Right atrium auricular region (tissue), 2 donors: Measurements from ENCODE around the gene TGFA. TPM values are rescaled to one million over a fixed set of nuclear protein-coding genes. Genes with fewer than 3 reads are reported as not detected.
A peak's percentile ranks its signal among the peaks of the same experiment; 100 is the strongest.

Experiments used
- DNase-seq: peaks from one replicate; pipeline ENCODE4 v3.0.0-alpha.2; 2019; ENCODE audit warnings: low spot score
- H3K27ac ChIP-seq, 2 donors: fragments of 200-600 bp; sonication (generic); 1 replicate in 1 of 2; 2 replicates in 1 of 2; pipeline ENCODE4 v1.5.1; 2016 to 2019
- H3K27me3 ChIP-seq, 2 donors: fragments of 200-600 bp; sonication (generic); one replicate each; pipeline versions ENCODE4 v1.5.1 to v1.6.0; 2017 to 2019
- H3K36me3 ChIP-seq: fragments of 200-600 bp; sonication (generic); one replicate; pipeline ENCODE4 v1.5.1; 2016
- H3K4me1 ChIP-seq, 2 donors: fragments of 200-600 bp; sonication (generic); one replicate each; pipeline versions ENCODE4 v1.5.1 to v1.6.0; 2017 to 2019
- H3K4me3 ChIP-seq, 2 donors: fragments of 200-600 bp; sonication (generic); 1 replicate in 1 of 2; 2 replicates in 1 of 2; pipeline ENCODE4 v1.5.1; 2017 to 2019; ENCODE audit warnings: mild to moderate bottlenecking in 1 of 2, moderate library complexity in 1 of 2
- H3K9me3 ChIP-seq, 2 donors: fragments of 200-600 bp; sonication (generic); one replicate each; pipeline ENCODE4 v1.5.1; 2019
- total RNA-seq, 2 donors: library from RNA; depleted of rRNA; stranded (reverse); fragments of >200 nt; gene quantifications; one replicate each; pipeline ENCODE4 v1.1.0, GENCODE V29; 2016
- TF ChIP-seq, protein P1 (sequence below), 2 donors: fragments of 200-600 bp; sonication (generic); IDR thresholded peaks; one replicate each; pipeline ENCODE4 v1.5.1; 2019; ENCODE audit warnings: antibody characterized with exemption in 2 of 2

Gene TGFA
- total RNA-seq, 2 donors from 2014 or later, result 0.24 to 1.7 TPM

- Histone ChIP-seq H3K27ac (no peak overlapping the region), H3K36me3 (no peaks in the 10 kb centered on the region), H3K4me1 (no peaks in the 10 kb centered on the region), H3K9me3 (no peaks in the 10 kb centered on the region), H3K27me3 (no peaks in the 10 kb centered on the region), H3K4me3 (no peak overlapping the region)
- DNase-seq, result peak; percentile 26
- TF ChIP-seq, protein P1, sequence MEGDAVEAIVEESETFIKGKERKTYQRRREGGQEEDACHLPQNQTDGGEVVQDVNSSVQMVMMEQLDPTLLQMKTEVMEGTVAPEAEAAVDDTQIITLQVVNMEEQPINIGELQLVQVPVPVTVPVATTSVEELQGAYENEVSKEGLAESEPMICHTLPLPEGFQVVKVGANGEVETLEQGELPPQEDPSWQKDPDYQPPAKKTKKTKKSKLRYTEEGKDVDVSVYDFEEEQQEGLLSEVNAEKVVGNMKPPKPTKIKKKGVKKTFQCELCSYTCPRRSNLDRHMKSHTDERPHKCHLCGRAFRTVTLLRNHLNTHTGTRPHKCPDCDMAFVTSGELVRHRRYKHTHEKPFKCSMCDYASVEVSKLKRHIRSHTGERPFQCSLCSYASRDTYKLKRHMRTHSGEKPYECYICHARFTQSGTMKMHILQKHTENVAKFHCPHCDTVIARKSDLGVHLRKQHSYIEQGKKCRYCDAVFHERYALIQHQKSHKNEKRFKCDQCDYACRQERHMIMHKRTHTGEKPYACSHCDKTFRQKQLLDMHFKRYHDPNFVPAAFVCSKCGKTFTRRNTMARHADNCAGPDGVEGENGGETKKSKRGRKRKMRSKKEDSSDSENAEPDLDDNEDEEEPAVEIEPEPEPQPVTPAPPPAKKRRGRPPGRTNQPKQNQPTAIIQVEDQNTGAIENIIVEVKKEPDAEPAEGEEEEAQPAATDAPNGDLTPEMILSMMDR (IDR thresholded peaks at IDR 0.05), result no peak
These were observed 113.0 kb downstream of the TGFA start for GRCh38 chr2:70440621-70441020.

GRCh38 chr2:70435138-70435537, 118.5 kb downstream of the TGFA start:
- TF ChIP-seq, protein P1 (IDR thresholded peaks at IDR 0.05), result no peak
- Histone ChIP-seq H3K27me3 (no peaks in the 10 kb centered on the region), H3K4me1 (no peaks in the 10 kb centered on the region), H3K36me3 (no peaks in the 10 kb centered on the region), H3K4me3 (no peak overlapping the region), H3K9me3 (no peaks in the 10 kb centered on the region), H3K27ac (no peak overlapping the region)
- DNase-seq, result no peak

GRCh38 chr2:70433315-70433714, 120.3 kb downstream of the TGFA start:
- DNase-seq, result no peak
- H3K9me3 ChIP-seq, result no peaks in the 10 kb centered on the region
- no peak overlapping the region for H3K27ac ChIP-seq
- TF ChIP-seq, protein P1 (IDR thresholded peaks at IDR 0.05), result no peak
- no peaks in the 10 kb centered on the region for H3K36me3 ChIP-seq
- no peaks in the 10 kb centered on the region for H3K27me3 ChIP-seq
- no peaks in the 10 kb centered on the region for H3K4me1 ChIP-seq
- no peak overlapping the region for H3K4me3 ChIP-seq

DNA sequence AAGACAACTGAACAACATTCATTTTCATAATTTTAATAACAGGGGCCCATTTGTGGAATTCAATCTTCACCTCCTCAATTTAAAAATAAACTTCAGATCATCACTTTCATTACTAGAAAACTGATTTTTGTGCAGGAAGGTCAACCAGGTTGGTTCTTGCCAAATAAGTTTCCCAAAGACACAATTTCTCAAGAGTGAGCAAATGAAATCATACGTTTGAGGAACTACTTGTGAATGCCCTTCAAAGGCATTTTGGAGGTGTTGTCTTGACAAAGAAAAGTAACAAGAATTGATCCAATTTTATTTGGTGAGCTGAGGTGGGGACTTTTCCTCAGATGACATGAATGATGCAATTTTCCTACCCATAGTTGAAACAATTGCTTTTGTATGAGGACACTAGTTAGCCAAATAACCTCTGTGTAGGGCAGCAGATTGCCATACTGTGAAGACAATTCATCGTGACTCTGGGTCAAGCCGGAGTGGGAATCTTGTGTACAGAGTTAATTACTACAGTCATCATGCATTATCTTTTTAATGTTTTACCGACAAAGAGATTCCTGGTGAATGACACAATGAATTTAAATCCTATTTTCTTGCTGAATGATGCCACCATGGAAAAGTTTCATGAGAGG, 121.8 kb downstream of the TGFA start:
- Histone ChIP-seq H3K4me3 (no peak overlapping the region), H3K9me3 (no peaks in the 10 kb centered on the region), H3K27me3 (no peaks in the 10 kb centered on the region), H3K36me3 (no peaks in the 10 kb centered on the region), H3K4me1 (no peaks in the 10 kb centered on the region), H3K27ac (no peak overlapping the region)
- DNase-seq, result no peak
- TF ChIP-seq, protein P1 (IDR thresholded peaks at IDR 0.05), result no peak

- H3K36me3 ChIP-seq, result no peaks in the 10 kb centered on the region
- no peak overlapping the region for H3K4me3 ChIP-seq
- no peak for DNase-seq
- TF ChIP-seq, protein P1 (IDR thresholded peaks at IDR 0.05), result no peak
- H3K27me3 ChIP-seq, result no peaks in the 10 kb centered on the region
- no peaks in the 10 kb centered on the region for H3K4me1 ChIP-seq
- H3K27ac ChIP-seq, result no peak overlapping the region
- no peaks in the 10 kb centered on the region for H3K9me3 ChIP-seq
These were observed 127.3 kb downstream of the TGFA start for GRCh38 chr2:70426341-70426740.
